GM23248 (cell line): Measurements from ENCODE around the gene AP4E1. TPM values are rescaled to one million over a fixed set of nuclear protein-coding genes. Genes with fewer than 3 reads are reported as not detected.
A peak's percentile ranks its signal among the peaks of the same experiment; 100 is the strongest.

ENCODE experiments used
- DNase-seq: peaks from one replicate; pipeline ENCODE4 v3.0.0-alpha.2; 2015
- H2AFZ ChIP-seq: fragments of 200-600 bp; sonication (generic); 2 replicates; pipeline ENCODE4 v1.6.1; 2016; ENCODE audit warnings: antibody characterized with exemption
- H3F3A ChIP-seq: fragments of 200-600 bp; sonication (generic); 2 replicates; pipeline ENCODE4 v1.6.1; 2016; ENCODE audit warnings: mild to moderate bottlenecking, antibody characterized with exemption, mixed run types; ENCODE audit not compliant: insufficient read depth
- H3K27ac ChIP-seq: fragments of 200-600 bp; sonication (generic); 2 replicates; pipeline ENCODE4 v1.5.1; 2016; ENCODE audit warnings: mild to moderate bottlenecking
- H3K27me3 ChIP-seq: fragments of 200-600 bp; sonication (generic); replicated peaks from 2 replicates; pipeline ENCODE4 v1.6.1; 2016; ENCODE audit warnings: mild to moderate bottlenecking; ENCODE audit not compliant: insufficient read depth
- H3K36me3 ChIP-seq: fragments of 200-600 bp; sonication (generic); 2 replicates; pipeline ENCODE4 v1.6.1; 2016; ENCODE audit warnings: low read depth, mild to moderate bottlenecking
- H3K4me1 ChIP-seq: fragments of 200-600 bp; sonication (generic); 2 replicates; pipeline ENCODE4 v1.6.1; 2016; ENCODE audit warnings: mild to moderate bottlenecking; ENCODE audit not compliant: insufficient read depth
- H3K4me2 ChIP-seq: fragments of 200-600 bp; sonication (generic); one replicate; pipeline ENCODE4 v1.6.1; 2016; ENCODE audit warnings: mild to moderate bottlenecking; ENCODE audit not compliant: unreplicated experiment
- H3K4me3 ChIP-seq: fragments of 200-600 bp; sonication (generic); 2 replicates; pipeline ENCODE4 v1.5.1; 2016; ENCODE audit warnings: mild to moderate bottlenecking
- H3K79me2 ChIP-seq: fragments of 200-600 bp; sonication (generic); 2 replicates; pipeline ENCODE4 v1.6.1; 2016; ENCODE audit warnings: mild to moderate bottlenecking; ENCODE audit not compliant: insufficient read depth
- H3K9ac ChIP-seq: fragments of 200-600 bp; sonication (generic); 2 replicates; pipeline ENCODE4 v1.6.1; 2016; ENCODE audit warnings: mild to moderate bottlenecking
- H3K9me2 ChIP-seq: fragments of 200-600 bp; sonication (generic); 2 replicates; pipeline ENCODE4 v1.6.1; 2016; ENCODE audit warnings: mixed run types, mild to moderate bottlenecking, moderate library complexity; ENCODE audit not compliant: insufficient read depth
- H3K9me3 ChIP-seq: fragments of 200-600 bp; sonication (generic); one replicate; pipeline ENCODE4 v1.6.1; 2017; ENCODE audit warnings: low read depth
- H4K20me1 ChIP-seq: fragments of 200-600 bp; sonication (generic); 2 replicates; pipeline ENCODE4 v1.6.0; 2016; ENCODE audit not compliant: insufficient read depth
- EZH2 ChIP-seq: fragments of 200-600 bp; sonication (generic); IDR thresholded peaks from 2 replicates; pipeline ENCODE4 v1.6.1; 2018; ENCODE audit warnings: antibody characterized with exemption, mild to moderate bottlenecking; ENCODE audit not compliant: insufficient read depth, poor library complexity, severe bottlenecking
- EZH2phosphoT487 ChIP-seq: fragments of 200-600 bp; sonication (generic); IDR thresholded peaks from 2 replicates; pipeline ENCODE4 v1.6.1; 2018; ENCODE audit warnings: antibody characterized with exemption, moderate library complexity, mild to moderate bottlenecking, low read depth; ENCODE audit not compliant: insufficient read depth
- WGBS, 2 experiments: methylation state at CpG; one replicate each; pipeline ENCODE4 v1.1.6; 2015 to 2017; ENCODE audit warnings: low lambda C conversion rate in 2 of 2, low coverage in 1 of 2; ENCODE audit errors: missing lambda C conversion rate in 2 of 2; 5-methylcytosine and 5-hydroxymethylcytosine counted together
- in situ Hi-C: fragments of 300-500 bp; cut with MboI; formaldehyde crosslinking; loops from 2 replicates; pipeline ENCODE4 v1.15.0; 2020
- polyA plus RNA-seq: library from polyadenylated mRNA; unstranded; fragments of >200 nt; fragmentation: Nextera tagmentation; extraction: Ambion mirVana; gene quantifications from 2 replicates; pipeline ENCODE4 v1.2.1, GENCODE V29; 2016
- total RNA-seq: library from RNA; depleted of rRNA; stranded (reverse); fragments of >200 nt; shearing (Covaris generic); gene quantifications from 2 replicates; pipeline ENCODE4 v1.2.3, GENCODE V29; 2014

The AP4E1 gene
- total and polyA plus RNA-seq, 2 experiments from 2014 or later, result 6.2 to 15.0 TPM

GRCh38 chr15:50886139-50886467 lies 22.4 kb upstream of the AP4E1 start:
- H3F3A ChIP-seq, result peaks cover 31% of the 10 kb centered on the region
- peak overlapping the region; percentile 30 for H3K4me2 ChIP-seq
- no peak overlapping the region for H3K4me3 ChIP-seq
- no peak for DNase-seq
- H4K20me1 ChIP-seq, result no peaks in the 10 kb centered on the region
- peak overlapping the region; percentile 97 for H3K27ac ChIP-seq
- no peaks in the 10 kb centered on the region for H3K9me2 ChIP-seq
- H3K9me3 ChIP-seq, result no peaks in the 10 kb centered on the region
- H3K27me3 ChIP-seq, result no peaks in the 10 kb centered on the region
- no peaks in the 10 kb centered on the region for H3K79me2 ChIP-seq
- no peaks in the 10 kb centered on the region for H3K36me3 ChIP-seq
- H3K9ac ChIP-seq, result 0 out of 2 replicates have a peak overlapping the region, but pooled peaks have one; percentile 12
- TF ChIP-seq EZH2 (no peak), EZH2phosphoT487 (no peak)
- peaks cover 24% of the 10 kb centered on the region for H3K4me1 ChIP-seq
- in situ Hi-C loops, result loop anchor here (10.0 kb wide), 1 partner anchor 221 kb away; no protein-coding TSS in a partner anchor
- peak overlapping the region; percentile 59; the same call in 1 of the 2 replicates for H2AFZ ChIP-seq

GRCh38 chr15:50886611-50887345 lies 21.7 kb upstream of the AP4E1 start:
- peaks cover 17% of the 10 kb centered on the region for H3K4me1 ChIP-seq
- WGBS, 2 experiments, result 93 to 95% methylated on average over 2 of the region's 2 CpGs
- no peaks in the 10 kb centered on the region for H4K20me1 ChIP-seq
- H3K27me3 ChIP-seq, result no peaks in the 10 kb centered on the region
- no peak overlapping the region for H3K4me3 ChIP-seq
- H3K36me3 ChIP-seq, result no peaks in the 10 kb centered on the region
- 0 out of 2 replicates have a peak overlapping the region, but pooled peaks have one; percentile 12 for H3K9ac ChIP-seq
- no peaks in the 10 kb centered on the region for H3K9me3 ChIP-seq
- no peaks in the 10 kb centered on the region for H3K79me2 ChIP-seq
- no peak overlapping the region; the same call in 1 of the 2 replicates for H2AFZ ChIP-seq
- no peak overlapping the region for H3K4me2 ChIP-seq
- H3K9me2 ChIP-seq, result no peaks in the 10 kb centered on the region
- DNase-seq, result no peak
- peak overlapping the region; percentile 97; the same call in 1 of the 2 replicates for H3K27ac ChIP-seq
- H3F3A ChIP-seq, result peaks cover 24% of the 10 kb centered on the region
- in situ Hi-C loops, result loop anchor here (10.0 kb wide), 1 partner anchor 222 kb away; no protein-coding TSS in a partner anchor
- no peak for TF ChIP-seq EZH2
- TF ChIP-seq EZH2phosphoT487, result no peak

GRCh38 chr15:50888054-50888453 lies 20.4 kb upstream of the AP4E1 start:
- Histone ChIP-seq H3K9me3 (no peaks in the 10 kb centered on the region), H3K4me1 (peaks cover 17% of the 10 kb centered on the region), H3K4me3 (no peak overlapping the region), H3K36me3 (no peaks in the 10 kb centered on the region), H3K4me2 (no peak overlapping the region), H3K9ac (no peak overlapping the region), H3K79me2 (no peaks in the 10 kb centered on the region), H3F3A (peaks cover 22% of the 10 kb centered on the region), H3K9me2 (no peaks in the 10 kb centered on the region), H3K27me3 (no peaks in the 10 kb centered on the region), H3K27ac (no peak overlapping the region), H2AFZ (no peak overlapping the region), H4K20me1 (no peaks in the 10 kb centered on the region)
- 76 to 91% methylated on average over 3 of the region's 3 CpGs for WGBS, 2 experiments
- in situ Hi-C loops, result loop anchor here (10.0 kb wide), 1 partner anchor 223 kb away; no protein-coding TSS in a partner anchor
- TF ChIP-seq EZH2, result no peak
- TF ChIP-seq EZH2phosphoT487, result no peak
- DNase-seq, result no peak

- no peak for DNase-seq
- Histone ChIP-seq H3K4me3 (no peak overlapping the region), H3K9me3 (no peaks in the 10 kb centered on the region), H4K20me1 (no peaks in the 10 kb centered on the region), H3K27me3 (no peaks in the 10 kb centered on the region), H3K9ac (no peak overlapping the region), H3F3A (peaks cover 13% of the 10 kb centered on the region), H3K27ac (no peak overlapping the region), H2AFZ (no peak overlapping the region), H3K4me2 (no peak overlapping the region), H3K9me2 (no peaks in the 10 kb centered on the region), H3K4me1 (peaks cover 8% of the 10 kb centered on the region), H3K36me3 (no peaks in the 10 kb centered on the region), H3K79me2 (no peaks in the 10 kb centered on the region)
- WGBS, 2 experiments, result 93 to 95% methylated on average over 9 of the region's 9 CpGs
- in situ Hi-C loops, result loop anchor here (10.0 kb wide), 1 partner anchor 225 kb away; no protein-coding TSS in a partner anchor
- TF ChIP-seq EZH2 (no peak), EZH2phosphoT487 (no peak)
Observed at GRCh38 chr15:50889589-50889988, 18.9 kb upstream of the AP4E1 start.
